HG02885 (cell line): Measurements from ENCODE around the gene PDSS1.
"Not testable (repeated sequence)": the region's sequence is repeated elsewhere in the genome, so short reads cannot be mapped to it uniquely, and the experiment has no call there.

Experiments
- ATAC-seq: cut with Tn5 transposase; IDR thresholded peaks from one replicate; pipeline ENCODE4 v1.9.1; 2021; ENCODE audit warnings: mild to moderate bottlenecking; ENCODE audit not compliant: unreplicated experiment, poor library complexity

PDSS1 gene

GRCh38 chr10:26737730-26738129 lies 40.2 kb downstream of the PDSS1 start:
- peak; percentile 80 for ATAC-seq

GRCh38 chr10:26738301-26738911 lies 40.9 kb downstream of the PDSS1 start:
- ATAC-seq, result no peak

GRCh38 chr10:26739071-26739631 lies 41.6 kb downstream of the PDSS1 start:
- ATAC-seq, result peak; percentile 32

GRCh38 chr10:26741368-26741767 lies 43.9 kb downstream of the PDSS1 start:
- ATAC-seq, result no peak

- no peak for ATAC-seq
Measured at GRCh38 chr10:26743091-26743490, 45.6 kb downstream of the PDSS1 start.

GRCh38 chr10:26743841-26744240 lies 46.3 kb downstream of the PDSS1 start:
- ATAC-seq, result no peak

- no peak for ATAC-seq
Measured at GRCh38 chr10:26746061-26746460, 48.6 kb downstream of the PDSS1 start.

GRCh38 chr10:26755443-26755903 lies 58.0 kb downstream of the PDSS1 start:
- ATAC-seq, result peak; percentile 98

GRCh38 chr10:26759008-26759407 lies 61.5 kb downstream of the PDSS1 start:
- no peak for ATAC-seq

- no peak for ATAC-seq
Measured at GRCh38 chr10:26765549-26765948, 68.0 kb downstream of the PDSS1 start.

GRCh38 chr10:26770069-26770468 lies 72.6 kb downstream of the PDSS1 start:
- no peak for ATAC-seq

GRCh38 chr10:26773633-26774032 lies 76.1 kb downstream of the PDSS1 start:
- ATAC-seq, result no peak

GRCh38 chr10:26776258-26776657 lies 78.8 kb downstream of the PDSS1 start:
- ATAC-seq, result no peak

- no peak for ATAC-seq
Measured at GRCh38 chr10:26777686-26778085, 80.2 kb downstream of the PDSS1 start.

- no peak for ATAC-seq
Measured at GRCh38 chr10:26779176-26779860, 81.8 kb downstream of the PDSS1 start.

GRCh38 chr10:26780106-26780792 lies 82.7 kb downstream of the PDSS1 start:
- peak; percentile 39 for ATAC-seq

- ATAC-seq, result peak; percentile 74
Measured at GRCh38 chr10:26780793-26781601, 83.5 kb downstream of the PDSS1 start.

- ATAC-seq, result peak; percentile 22
Measured at GRCh38 chr10:26781797-26782196, 84.3 kb downstream of the PDSS1 start.

- ATAC-seq, result no peak
Measured at GRCh38 chr10:26787362-26787761, 89.9 kb downstream of the PDSS1 start.

GRCh38 chr10:26789779-26790178 lies 92.3 kb downstream of the PDSS1 start:
- not testable (repeated sequence) for ATAC-seq
